Measurements from ENCODE around the gene S100A3.

Gene S100A3

DNA sequence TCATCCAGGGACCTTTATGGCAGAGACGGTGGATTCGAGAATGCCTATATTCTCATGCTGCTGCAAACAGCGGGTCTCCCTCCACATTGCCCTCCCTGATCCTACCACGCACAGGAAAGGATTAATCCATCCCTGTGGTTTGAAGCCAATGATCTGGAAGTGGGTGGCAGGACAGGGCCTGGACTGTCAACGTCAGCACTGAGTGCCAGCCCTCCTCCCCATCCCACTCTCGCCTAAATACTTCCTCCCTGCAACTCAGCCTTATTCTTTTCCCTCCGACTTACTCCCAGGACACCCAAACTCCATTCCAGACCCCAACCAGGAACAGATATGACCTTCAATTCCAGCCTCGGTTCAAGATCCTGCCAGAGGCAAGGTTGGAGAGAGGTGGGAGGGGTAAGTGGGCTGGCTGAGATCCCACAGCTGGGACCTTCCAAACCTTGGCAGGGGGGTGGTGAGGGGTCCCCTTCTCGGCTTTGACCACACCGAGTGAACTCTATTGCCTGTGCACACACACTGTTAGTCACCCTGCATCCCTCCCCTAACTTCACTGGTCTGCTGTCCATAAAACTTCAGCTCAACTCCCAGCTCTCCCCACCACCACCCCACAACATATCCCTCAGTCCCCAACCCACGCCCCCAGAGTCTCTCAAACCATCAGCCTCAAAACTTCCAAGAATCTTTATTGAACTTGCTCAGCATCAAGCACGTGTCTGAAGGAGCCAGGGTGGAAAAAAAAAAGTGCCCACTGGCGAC lies 5.9 kb downstream of the S100A3 start:
- H3K4me3 ChIP-seq (ENCODE audit: insufficient read depth, low read depth, low read length, poor library complexity, severe bottlenecking) = no peak overlapping the region
- H3K27ac ChIP-seq (ENCODE audit: insufficient read depth, low read length, poor library complexity, severe bottlenecking) = peak overlapping the region; percentile 76
- no peaks in the 10 kb centered on the region for H3K9me3 ChIP-seq (ENCODE audit: control insufficient read depth, low read length)
- H3K27me3 ChIP-seq (replicated peaks; ENCODE audit: control insufficient read depth, insufficient read depth, low read length, poor library complexity, severe bottlenecking) = no peaks in the 10 kb centered on the region
- DNase-seq = no peak
- H3K4me1 ChIP-seq (ENCODE audit: control insufficient read depth, insufficient read depth, low read length, poor library complexity, severe bottlenecking) = peaks cover 63% of the 10 kb centered on the region
- peaks cover 18% of the 10 kb centered on the region for H3K36me3 ChIP-seq (ENCODE audit: control insufficient read depth, insufficient read depth, low read length)

DNA sequence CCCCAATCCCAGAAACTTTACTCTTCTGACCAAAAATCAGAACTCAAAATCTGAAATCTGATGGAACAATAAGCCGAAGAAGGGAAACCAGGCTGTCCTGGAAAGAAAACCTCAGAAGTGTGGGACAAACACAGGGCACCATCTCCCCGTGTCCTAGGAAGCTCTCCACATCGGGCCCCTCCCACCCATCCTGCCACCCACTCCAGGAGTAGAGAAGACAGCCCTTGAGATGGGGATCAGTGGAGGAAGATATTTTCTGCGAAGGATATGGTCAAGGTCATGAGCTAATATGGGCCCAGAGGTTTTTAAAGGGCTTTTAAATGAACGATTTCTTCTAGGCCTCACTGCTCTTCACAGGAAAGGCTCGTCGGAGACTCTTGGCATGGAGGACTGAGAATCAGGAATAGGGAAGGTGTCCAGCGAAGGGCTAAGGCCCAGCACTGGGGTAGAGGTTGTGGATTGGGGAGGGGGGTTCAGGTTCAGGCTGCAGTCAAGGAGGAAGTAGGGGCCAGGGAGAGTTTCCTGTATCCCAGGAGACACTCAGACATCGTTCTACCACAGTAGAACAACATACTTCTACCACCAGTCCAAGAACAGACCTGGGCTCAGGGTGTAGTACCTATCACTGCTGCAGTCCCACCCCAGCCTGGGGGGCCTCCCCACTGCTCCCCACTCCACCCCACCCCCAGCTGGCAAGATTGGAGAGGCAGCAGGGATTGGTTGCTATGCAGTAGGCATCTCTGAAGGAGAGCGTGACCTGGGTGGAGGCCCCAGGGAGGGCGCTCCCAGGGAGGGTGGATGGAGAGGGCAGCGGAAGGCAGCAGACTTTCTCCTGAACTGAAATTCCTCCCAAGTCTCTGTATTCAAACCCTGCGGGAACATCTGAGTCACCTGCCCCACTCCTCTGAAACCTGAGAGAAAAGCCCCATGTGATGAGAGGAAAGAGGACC lies 7.1 kb downstream of the S100A3 start:
- Histone ChIP-seq H3K9me3 (ENCODE audit: control insufficient read depth, low read length) (no peaks in the 10 kb centered on the region), H3K4me3 (ENCODE audit: insufficient read depth, low read depth, low read length, poor library complexity, severe bottlenecking) (no peak overlapping the region), H3K27me3 (replicated peaks; ENCODE audit: control insufficient read depth, insufficient read depth, low read length, poor library complexity, severe bottlenecking) (no peaks in the 10 kb centered on the region), H3K36me3 (ENCODE audit: control insufficient read depth, insufficient read depth, low read length) (peaks cover 18% of the 10 kb centered on the region), H3K27ac (ENCODE audit: insufficient read depth, low read length, poor library complexity, severe bottlenecking) (peak overlapping the region; percentile 76), H3K4me1 (ENCODE audit: control insufficient read depth, insufficient read depth, low read length, poor library complexity, severe bottlenecking) (peaks cover 67% of the 10 kb centered on the region)
- no peak for DNase-seq

DNA sequence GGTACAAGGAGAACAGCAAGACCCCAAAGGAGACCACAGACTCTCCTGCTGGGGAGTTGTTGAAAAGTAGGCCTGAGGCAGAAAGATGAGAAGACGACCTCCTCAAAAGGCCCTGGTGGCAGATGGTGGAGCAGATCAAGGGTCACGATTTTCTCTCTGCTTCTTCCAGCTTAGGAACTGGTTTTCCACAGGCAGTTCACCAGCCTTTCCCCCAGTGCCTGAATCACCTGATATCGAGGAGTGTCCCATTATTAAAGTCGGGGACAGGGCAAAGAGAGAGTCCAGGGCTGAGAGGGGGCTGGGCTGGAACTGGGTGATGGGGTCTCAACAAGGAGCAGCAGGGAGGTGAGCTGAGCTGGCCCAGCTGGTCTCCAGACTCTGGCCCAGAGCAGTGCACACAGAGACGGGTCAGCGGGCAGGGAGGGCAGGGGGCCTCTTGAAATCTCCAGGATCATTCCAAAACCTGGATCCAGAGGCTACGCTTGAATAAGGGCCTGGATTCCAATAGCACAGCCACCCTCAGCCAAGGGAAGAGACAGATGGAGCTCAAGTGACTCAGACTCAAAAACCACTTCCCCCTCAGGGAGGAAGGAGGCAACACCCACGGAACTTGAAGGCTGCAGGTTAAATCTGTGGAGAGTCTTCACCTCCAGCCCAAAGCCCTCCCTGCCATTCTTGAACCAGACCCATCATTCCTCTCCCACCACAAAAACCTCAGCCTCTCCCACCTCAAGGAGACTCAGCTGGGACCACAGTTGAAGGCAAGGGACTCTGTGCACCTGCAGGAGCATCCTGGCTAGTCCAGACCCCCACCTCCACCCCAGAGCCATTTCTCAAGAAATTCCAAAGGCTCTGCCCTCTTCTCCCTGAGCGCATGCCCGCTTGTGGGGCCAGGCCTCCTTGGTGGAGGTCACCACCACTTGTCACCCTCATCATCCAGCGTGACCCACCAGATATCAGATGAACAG lies 8.4 kb downstream of the S100A3 start, which contains the start of gene S100A5:
Gene S100A5, minus strand, starts transcription at position 541 of the 968 bp plus-strand sequence. CDS start 743 bp downstream, outside the sequence.
- H3K27me3 ChIP-seq (replicated peaks; ENCODE audit: control insufficient read depth, insufficient read depth, low read length, poor library complexity, severe bottlenecking) = no peaks in the 10 kb centered on the region
- peak within 1 kb of the TSS; percentile 18 for H3K4me3 ChIP-seq (ENCODE audit: insufficient read depth, low read depth, low read length, poor library complexity, severe bottlenecking)
- peaks cover 65% of the 10 kb centered on the region for H3K4me1 ChIP-seq (ENCODE audit: control insufficient read depth, insufficient read depth, low read length, poor library complexity, severe bottlenecking)

DNA sequence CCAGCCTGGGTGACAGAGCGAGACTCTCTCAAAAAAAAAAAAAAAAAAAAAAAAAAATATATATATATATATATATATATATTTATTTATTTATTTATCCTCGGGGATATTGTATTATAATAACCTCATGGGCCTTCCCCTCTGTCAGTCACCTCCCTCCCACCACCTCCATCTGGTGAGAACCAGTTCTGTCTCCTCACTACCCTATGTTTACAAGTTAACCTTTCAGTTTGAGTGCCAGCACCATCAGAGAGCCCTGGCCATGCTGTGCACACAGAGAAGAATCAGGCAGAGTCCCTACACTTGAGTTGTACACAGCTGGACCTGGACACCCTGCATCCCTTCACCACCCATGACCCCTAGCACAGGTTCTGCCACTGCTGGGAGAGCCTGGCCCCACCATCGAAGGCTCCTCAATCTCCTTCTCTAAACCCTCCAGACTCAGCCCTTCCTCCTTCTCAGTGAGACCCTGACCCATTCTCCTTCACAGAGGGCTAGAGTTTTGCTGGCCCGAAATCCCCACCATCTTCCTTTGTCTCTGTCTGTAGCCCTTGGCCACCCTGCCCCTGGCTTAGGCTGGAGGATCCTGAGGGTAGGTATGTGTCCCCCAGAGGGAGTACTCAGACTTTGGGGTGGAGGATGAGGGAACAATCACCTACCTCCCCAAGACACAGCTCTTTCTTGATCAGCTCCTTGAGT lies 9.5 kb downstream of the S100A3 start:
- Histone ChIP-seq H3K27me3 (replicated peaks; ENCODE audit: control insufficient read depth, insufficient read depth, low read length, poor library complexity, severe bottlenecking) (no peaks in the 10 kb centered on the region), H3K9me3 (ENCODE audit: control insufficient read depth, low read length) (no peaks in the 10 kb centered on the region), H3K4me1 (ENCODE audit: control insufficient read depth, insufficient read depth, low read length, poor library complexity, severe bottlenecking) (peaks cover 72% of the 10 kb centered on the region), H3K36me3 (ENCODE audit: control insufficient read depth, insufficient read depth, low read length) (peaks cover 18% of the 10 kb centered on the region), H3K27ac (ENCODE audit: insufficient read depth, low read length, poor library complexity, severe bottlenecking) (peak overlapping the region; percentile 76), H3K4me3 (ENCODE audit: insufficient read depth, low read depth, low read length, poor library complexity, severe bottlenecking) (no peak overlapping the region)
- no peak for DNase-seq

More for the DNA sequence above, 8.4 kb downstream of the S100A3 start, which contains the start of gene S100A5:
- H3K27ac ChIP-seq (ENCODE audit: insufficient read depth, low read length, poor library complexity, severe bottlenecking) = peak within 1 kb of the TSS; percentile 76
- peaks cover 18% of the 10 kb centered on the region for H3K36me3 ChIP-seq (ENCODE audit: control insufficient read depth, insufficient read depth, low read length)
- peak; percentile 44 to 47 (median 47) for DNase-seq
- H3K9me3 ChIP-seq (ENCODE audit: control insufficient read depth, low read length) = no peaks in the 10 kb centered on the region

DNA sequence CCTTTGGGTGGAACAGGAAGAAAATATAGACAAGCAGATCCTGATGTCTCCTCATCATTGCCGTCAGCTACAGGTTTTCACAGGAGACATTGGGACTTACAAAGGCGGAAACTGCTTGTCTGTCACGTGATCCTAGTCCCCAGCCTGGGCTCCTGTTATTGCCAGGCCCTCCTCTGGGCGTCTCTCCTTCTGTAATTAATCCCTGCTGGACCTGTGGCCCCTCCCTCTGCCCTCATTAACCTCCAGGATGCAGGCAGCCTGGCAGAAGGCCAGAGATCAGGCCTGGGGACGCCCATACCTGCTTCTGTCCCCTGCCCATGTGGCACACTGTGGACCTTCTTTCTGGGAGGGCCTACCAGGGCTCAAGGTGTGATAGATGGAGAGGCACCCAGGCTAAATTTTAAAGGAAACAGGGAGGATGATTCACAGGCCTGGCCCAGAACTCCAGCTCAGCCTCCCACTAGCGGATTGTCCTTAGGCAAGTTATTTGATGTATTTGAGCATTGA lies 10.7 kb downstream of the S100A3 start:
- Histone ChIP-seq H3K4me1 (ENCODE audit: control insufficient read depth, insufficient read depth, low read length, poor library complexity, severe bottlenecking) (peaks cover 72% of the 10 kb centered on the region), H3K27me3 (replicated peaks; ENCODE audit: control insufficient read depth, insufficient read depth, low read length, poor library complexity, severe bottlenecking) (no peaks in the 10 kb centered on the region), H3K36me3 (ENCODE audit: control insufficient read depth, insufficient read depth, low read length) (peaks cover 12% of the 10 kb centered on the region), H3K9me3 (ENCODE audit: control insufficient read depth, low read length) (no peaks in the 10 kb centered on the region), H3K4me3 (ENCODE audit: insufficient read depth, low read depth, low read length, poor library complexity, severe bottlenecking) (no peak overlapping the region), H3K27ac (ENCODE audit: insufficient read depth, low read length, poor library complexity, severe bottlenecking) (no peak overlapping the region)
- DNase-seq = no peak

DNA sequence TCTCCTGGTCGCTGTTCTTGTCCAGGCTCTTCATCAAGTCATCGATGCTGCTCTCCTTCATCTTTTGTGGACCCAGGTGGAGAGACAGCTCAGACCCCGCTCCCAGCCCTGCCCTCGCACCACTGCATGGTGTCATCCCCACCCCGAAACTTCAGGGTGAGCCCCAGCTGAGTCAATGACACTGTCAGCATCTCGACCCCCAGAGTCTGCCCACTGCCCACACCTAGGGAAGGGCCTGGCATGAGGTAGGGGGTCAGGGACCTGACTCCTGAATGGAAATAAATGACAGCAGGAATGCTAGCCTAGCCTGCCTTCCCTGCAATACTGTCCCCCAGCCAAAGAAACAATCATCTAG lies 11.7 kb downstream of the S100A3 start:
- no peaks in the 10 kb centered on the region for H3K9me3 ChIP-seq (ENCODE audit: control insufficient read depth, low read length)
- no peaks in the 10 kb centered on the region for H3K27me3 ChIP-seq (replicated peaks; ENCODE audit: control insufficient read depth, insufficient read depth, low read length, poor library complexity, severe bottlenecking)
- H3K27ac ChIP-seq (ENCODE audit: insufficient read depth, low read length, poor library complexity, severe bottlenecking) = no peak overlapping the region
- no peak overlapping the region for H3K4me3 ChIP-seq (ENCODE audit: insufficient read depth, low read depth, low read length, poor library complexity, severe bottlenecking)
- H3K36me3 ChIP-seq (ENCODE audit: control insufficient read depth, insufficient read depth, low read length) = peaks cover 5% of the 10 kb centered on the region
- DNase-seq = no peak
- H3K4me1 ChIP-seq (ENCODE audit: control insufficient read depth, insufficient read depth, low read length, poor library complexity, severe bottlenecking) = peaks cover 72% of the 10 kb centered on the region

DNA sequence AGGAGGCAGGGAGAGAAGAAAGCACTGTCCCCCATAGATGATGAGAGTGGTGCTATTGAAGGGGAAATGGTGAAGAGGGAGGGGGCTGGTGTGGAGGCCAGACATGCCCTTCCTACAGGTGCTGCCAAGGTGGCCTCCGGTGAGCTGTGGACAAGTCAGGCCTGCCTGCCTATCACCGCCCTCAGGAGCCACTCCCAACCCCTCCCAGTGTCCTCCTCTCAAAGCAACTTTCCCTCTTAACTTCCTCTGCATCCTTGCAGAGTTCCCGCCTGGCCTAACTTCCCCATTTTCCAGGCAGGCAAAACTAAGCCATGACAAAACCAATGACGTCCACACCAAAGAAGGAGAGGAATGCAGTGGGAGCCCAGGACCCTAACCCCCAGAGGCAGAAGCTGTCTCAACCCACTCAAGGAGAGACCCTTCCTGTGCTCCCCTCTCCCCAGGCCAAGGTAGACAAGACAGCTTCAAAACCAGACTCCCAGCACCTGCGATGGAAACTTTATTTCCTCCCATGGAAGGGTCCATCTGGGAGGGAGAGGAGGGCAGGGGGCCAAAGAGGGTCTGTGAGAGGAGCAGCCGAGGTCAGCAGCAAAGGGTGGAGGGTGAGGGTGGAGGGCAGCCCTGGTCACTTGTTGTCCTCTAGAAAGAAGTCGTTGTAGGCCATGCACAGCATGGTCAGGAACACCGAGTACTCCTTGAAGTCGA lies 12.2 kb downstream of the S100A3 start:
- Histone ChIP-seq H3K4me3 (ENCODE audit: insufficient read depth, low read depth, low read length, poor library complexity, severe bottlenecking) (peak overlapping the region; percentile 58), H3K27me3 (replicated peaks; ENCODE audit: control insufficient read depth, insufficient read depth, low read length, poor library complexity, severe bottlenecking) (no peaks in the 10 kb centered on the region), H3K4me1 (ENCODE audit: control insufficient read depth, insufficient read depth, low read length, poor library complexity, severe bottlenecking) (peaks cover 72% of the 10 kb centered on the region), H3K36me3 (ENCODE audit: control insufficient read depth, insufficient read depth, low read length) (peaks cover 5% of the 10 kb centered on the region), H3K27ac (ENCODE audit: insufficient read depth, low read length, poor library complexity, severe bottlenecking) (peak overlapping the region; percentile 97), H3K9me3 (ENCODE audit: control insufficient read depth, low read length) (no peaks in the 10 kb centered on the region)
- no peak for DNase-seq

DNA sequence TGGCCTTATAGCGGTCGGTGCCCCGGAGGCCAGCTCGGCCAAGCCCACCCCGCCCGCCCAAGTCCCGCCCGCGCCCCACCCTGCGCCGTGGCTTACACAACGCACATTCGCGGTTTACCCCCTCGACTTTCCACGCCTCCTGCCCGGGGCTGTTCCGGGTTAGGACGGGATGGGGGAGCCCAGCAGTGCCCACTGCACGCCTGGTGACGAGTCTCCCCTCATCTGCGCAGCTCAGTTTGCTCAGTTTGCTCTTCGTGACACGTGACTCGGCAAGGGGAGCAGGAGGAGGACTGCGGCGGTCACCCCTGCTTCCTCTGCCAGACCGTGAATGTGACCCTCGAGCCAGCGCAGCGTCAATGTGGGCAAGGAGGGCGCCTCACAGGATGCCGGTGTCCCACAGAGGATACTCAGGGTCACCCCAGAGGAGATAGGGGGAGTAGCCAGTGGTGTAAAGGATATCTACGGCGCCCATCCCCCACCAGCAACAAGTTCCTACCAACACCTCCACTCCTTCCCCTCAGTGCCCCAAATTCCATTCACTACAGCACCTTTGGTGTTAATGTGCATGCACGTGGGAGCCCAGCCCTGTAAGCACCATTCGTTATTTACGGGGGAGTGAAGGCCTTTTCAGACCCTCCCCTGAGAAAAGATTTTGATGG lies 12.9 kb downstream of the S100A3 start:
- peak overlapping the region; percentile 91 for H3K4me3 ChIP-seq (ENCODE audit: insufficient read depth, low read depth, low read length, poor library complexity, severe bottlenecking)
- no peaks in the 10 kb centered on the region for H3K9me3 ChIP-seq (ENCODE audit: control insufficient read depth, low read length)
- H3K36me3 ChIP-seq (ENCODE audit: control insufficient read depth, insufficient read depth, low read length) = peaks cover 5% of the 10 kb centered on the region
- peaks cover 70% of the 10 kb centered on the region for H3K4me1 ChIP-seq (ENCODE audit: control insufficient read depth, insufficient read depth, low read length, poor library complexity, severe bottlenecking)
- DNase-seq = peak; percentile 76 to 78 (median 78)
- H3K27me3 ChIP-seq (replicated peaks; ENCODE audit: control insufficient read depth, insufficient read depth, low read length, poor library complexity, severe bottlenecking) = no peaks in the 10 kb centered on the region
- H3K27ac ChIP-seq (ENCODE audit: insufficient read depth, low read length, poor library complexity, severe bottlenecking) = peak overlapping the region; percentile 97
